Cortex of kidney (tissue), 1 donor: Measurements from ENCODE around the gene PTPRJ.

Experiments
- DNase-seq: peaks from one replicate; lab custom pipeline; 2025; lab: John Stamatoyannopoulos, UW

Gene PTPRJ

DNA sequence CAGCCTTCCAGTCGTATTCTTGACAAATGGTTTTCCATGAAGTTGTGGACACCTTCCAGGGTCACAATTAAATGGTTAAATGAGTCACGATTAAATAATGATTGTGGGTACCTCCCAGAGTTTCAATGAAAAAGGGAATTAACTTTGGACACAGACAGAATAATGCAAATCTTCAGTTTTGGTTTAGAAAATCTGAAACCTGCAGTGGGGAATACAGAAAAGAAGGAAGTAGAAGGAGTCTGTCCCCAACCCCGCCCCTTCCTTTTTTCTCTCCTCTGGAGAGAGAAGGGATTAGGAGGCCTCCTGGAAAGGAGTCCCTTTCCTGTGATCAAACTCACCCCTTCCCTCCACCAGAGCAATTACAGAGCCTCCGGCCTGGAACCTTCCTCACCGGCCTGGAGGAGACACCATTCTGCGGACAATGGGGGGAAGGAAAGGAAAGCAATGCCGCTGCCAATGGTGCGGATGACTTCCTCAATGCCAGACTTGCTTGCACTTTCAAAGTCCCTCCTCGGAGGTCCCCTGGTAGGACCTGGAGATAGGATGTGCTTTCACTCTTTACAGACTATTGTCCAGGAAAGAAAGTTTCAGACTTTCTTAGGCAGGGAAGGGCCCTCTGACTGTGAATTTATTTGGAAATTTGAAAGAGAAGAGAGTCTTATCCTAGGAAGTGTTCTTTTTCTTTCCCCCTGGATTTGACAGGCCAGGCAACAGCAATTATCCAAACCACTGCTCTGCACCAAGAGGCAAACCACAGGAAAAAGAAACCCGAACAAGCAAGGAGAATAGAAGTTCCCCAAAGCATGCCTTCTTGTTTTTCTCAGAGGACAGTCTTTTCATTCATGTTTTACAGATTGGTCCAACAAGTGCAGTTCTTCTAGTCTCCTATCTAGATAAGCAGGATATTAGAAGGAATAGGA, 86.8 kb downstream of the PTPRJ start:
- no peak for DNase-seq

DNA sequence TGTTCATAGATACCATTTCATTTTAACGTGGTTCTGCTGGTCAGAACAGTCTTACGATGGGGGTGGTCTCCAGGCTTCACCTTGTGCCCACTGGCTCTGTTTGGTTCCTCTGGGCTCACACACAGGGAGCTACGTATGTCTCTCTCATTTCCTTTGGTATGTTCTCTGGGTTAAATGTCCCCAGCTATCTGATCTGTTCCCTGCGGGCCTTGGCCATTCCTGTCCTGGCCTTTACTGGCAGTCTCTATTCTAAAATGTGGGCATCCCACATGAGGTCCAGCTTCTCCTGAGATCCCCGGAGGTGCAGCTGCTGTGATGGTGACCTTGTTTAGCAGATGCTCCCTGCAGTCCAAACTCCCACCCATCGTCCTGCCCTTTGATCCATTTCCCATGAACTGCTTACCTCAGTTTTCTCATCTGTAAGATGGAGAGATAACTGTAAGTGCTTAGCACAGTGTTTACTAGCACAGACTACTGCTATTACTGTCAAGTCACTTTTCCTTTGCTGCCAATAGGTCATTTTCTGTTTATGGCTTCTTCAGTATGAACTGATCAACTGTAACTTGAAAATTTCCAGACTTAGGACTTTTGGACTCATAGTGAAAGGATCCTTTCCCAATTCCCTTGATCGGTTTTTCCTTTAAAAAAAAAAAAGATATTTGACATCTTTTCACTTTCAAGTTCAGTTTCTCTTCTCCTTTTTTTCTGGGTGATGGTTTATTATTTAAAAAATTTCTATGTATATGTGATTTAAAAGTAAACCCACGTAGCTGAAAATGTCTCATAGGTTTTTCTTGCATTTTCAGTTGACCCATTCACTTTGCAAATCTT, 92.9 kb downstream of the PTPRJ start:
- DNase-seq = no peak

- no peak for DNase-seq
These were observed 94.2 kb downstream of the PTPRJ start for GRCh38 chr11:48074425-48075181.

DNA sequence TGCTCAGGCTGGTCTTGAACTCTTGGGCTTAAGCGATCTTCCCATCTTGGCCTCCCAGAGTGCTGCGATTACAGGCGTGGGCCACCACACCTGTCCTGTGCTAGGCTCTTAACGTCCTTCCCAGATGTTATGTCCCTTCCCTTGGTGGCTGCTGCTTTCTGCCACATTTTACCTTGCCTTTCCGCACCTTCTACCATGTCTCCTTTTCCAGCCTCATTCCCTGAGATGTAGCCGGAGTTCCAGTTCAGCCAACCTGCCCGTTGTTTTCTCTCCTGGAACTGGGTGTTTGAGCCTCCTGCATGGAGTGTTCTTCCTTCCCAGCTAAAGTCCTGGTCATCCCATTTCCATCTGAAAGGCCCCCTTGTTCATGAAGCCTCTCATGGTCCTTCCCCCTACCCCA, 95.3 kb downstream of the PTPRJ start:
- DNase-seq = no peak

DNA sequence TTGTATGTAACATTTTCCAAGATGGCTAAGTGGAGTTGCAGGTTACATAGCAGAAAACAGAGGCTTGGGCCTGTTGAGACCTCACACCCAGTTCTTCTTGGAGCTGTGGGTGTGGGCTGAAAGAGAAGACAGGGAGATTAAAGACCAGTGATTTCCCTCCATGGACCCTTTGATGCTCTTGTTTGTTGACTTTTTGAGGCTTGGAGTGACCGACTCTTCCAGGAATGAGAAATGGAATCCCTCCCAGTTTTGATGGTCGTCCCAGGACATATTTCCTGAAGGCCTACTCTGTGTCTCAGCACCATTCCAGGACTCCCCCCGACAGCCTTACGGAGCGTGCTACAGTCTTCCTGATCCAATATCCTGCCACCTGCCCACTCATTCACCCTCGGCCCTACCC, 96.9 kb downstream of the PTPRJ start:
- DNase-seq = no peak

GRCh38 chr11:48078689-48079088, 98.3 kb downstream of the PTPRJ start:
- no peak for DNase-seq

- DNase-seq = no peak
These were observed 99.2 kb downstream of the PTPRJ start for GRCh38 chr11:48079596-48079995.

- no peak for DNase-seq
These were observed 100.0 kb downstream of the PTPRJ start for GRCh38 chr11:48080301-48080861.

- no peak for DNase-seq
These were observed 101.0 kb downstream of the PTPRJ start for GRCh38 chr11:48081151-48082010.

GRCh38 chr11:48082771-48083170, 102.4 kb downstream of the PTPRJ start:
- DNase-seq = no peak

DNA sequence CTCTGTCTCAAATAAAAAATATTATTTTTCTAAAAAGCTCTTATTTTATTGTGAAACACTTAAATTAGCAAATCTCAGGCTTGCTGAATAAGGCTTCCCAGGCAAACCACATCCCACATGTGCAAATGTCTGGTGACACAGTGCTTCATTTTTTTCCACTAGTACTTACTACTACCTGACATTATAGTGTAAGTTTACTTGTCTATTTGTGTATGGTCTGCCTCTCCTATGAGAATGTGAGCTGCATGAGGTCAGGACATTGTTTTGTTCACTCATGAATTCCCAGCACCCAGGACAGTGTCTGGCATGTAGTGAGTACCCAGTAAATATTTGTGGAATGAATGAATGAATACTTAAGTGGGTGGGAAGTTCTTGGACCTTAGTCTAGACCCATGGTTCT, 103.1 kb downstream of the PTPRJ start:
- DNase-seq = no peak

GRCh38 chr11:48085688-48086087, 105.3 kb downstream of the PTPRJ start:
- no peak for DNase-seq

DNA sequence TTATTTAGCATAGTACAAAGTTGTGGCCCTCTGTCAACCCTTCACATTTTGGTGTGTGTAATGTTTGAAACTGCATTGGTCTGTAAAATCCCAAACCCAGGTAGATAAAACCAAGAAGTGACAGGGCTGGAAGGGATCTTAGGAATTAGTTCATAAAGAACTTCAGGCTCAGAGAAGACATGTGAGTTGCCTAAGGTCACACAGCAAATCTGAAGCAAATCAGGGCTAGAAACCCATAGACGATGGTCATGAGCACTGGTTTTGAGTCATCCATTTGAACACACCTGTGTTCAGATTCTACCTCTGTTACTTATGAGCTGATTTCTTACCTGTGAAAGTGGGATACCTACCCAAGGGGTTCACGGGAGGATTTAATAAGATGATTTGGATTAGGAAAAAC, 107.1 kb downstream of the PTPRJ start:
- no peak for DNase-seq

GRCh38 chr11:48087974-48088681, 107.8 kb downstream of the PTPRJ start:
- DNase-seq = no peak

DNA sequence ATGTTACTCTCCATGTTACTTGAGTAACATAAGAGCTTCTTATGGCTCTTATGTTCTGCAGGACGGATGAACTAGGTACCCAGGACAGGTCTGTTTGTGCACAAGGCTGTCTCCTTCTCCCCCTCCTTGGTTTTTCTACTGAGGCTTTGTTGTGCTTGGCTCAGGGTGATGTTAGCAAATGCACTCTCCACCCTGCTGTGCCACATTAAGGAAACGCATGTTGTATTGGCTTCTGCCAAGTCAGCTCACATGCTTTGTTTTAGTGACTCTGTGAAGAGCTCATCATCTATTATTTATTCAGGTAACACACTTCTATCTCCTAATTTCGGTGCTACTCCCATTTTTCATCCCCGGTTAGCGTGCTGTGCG, 108.3 kb downstream of the PTPRJ start:
- no peak for DNase-seq

DNA sequence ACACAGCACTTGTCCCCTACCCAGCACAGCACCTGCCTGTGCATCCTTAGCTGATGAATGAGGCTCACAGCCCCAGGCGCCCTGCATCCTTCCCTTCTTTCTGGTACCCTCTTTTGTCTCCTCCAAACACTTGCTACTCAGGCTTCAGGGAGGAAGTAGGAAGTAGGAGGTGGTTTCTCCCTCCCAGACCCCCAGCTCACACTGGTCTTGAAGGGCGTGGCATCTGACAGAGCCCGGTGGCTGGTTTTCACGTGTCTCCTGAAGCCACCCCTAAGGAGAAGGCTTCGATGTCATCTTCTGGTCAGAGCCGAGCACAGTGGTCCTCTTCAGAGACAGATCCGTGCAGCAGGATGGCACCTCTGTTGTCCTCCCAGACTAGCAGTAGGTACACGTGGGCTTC, 109.8 kb downstream of the PTPRJ start:
- no peak for DNase-seq

DNA sequence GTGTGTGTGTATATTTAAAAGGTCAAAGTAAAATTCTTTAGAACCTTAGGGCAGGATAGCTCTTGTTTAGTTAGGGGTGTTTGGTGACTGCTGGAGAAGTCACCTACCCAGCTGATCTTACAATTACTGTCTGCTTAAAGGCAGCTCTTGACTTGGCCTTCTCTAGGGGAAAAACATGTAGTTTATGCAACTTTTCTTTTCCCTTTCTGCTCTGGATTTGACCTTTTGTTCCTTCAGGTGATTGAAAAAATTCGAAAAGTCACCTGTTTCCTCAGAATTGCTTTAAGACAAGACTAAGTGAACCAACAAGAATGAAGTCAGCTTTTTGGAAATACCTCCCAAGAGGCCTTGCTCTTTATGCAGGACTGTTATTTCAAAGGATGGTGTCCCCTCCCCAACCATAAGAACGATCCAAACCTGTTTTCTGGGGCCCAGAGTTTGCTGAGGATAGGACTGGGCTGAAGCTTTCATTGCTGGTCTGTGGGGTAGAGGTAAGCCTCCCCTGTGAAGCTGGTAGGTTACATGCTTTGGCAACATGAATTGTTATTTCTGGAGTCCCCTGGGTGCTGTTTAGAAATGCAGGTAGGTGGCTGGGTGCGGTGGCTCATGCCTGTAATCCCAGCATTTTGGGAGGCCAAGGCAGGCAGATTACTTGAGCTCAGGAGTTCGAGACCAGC, 111.2 kb downstream of the PTPRJ start:
- DNase-seq = no peak

GRCh38 chr11:48093323-48093722, 113.0 kb downstream of the PTPRJ start:
- no peak for DNase-seq

GRCh38 chr11:48093795-48094642, 113.7 kb downstream of the PTPRJ start:
- no peak for DNase-seq
